ENCODE measurements around the gene APOL2.
A peak's percentile ranks its signal among the peaks of the same experiment; 100 is the strongest.
"Not testable (repeated sequence)": the region's sequence is repeated elsewhere in the genome, so short reads cannot be mapped to it uniquely, and the experiment has no call there.

APOL2 gene

GRCh38 chr22:36253523-36254490 is 14.5 kb upstream of the APOL2 start:
- peak overlapping the region; percentile 29 for H3K4me3 ChIP-seq (ENCODE audit: control insufficient read depth, low read depth, low read length)
- TF ChIP-seq CTCF (conservative IDR thresholded peaks at IDR 0.05; ENCODE audit: control insufficient read depth, insufficient read depth, low read depth, low read length), result no peak
- DNase-seq (ENCODE audit: low read depth), result peak; percentile 62

GRCh38 chr22:36252754-36253522 is 13.6 kb upstream of the APOL2 start, which contains the start of gene APOL1:
Gene APOL1, plus strand, starts transcription at chr22:36253133. Its CDS starts 1,823 bp downstream, at chr22:36254956.
- no peak for TF ChIP-seq CTCF (conservative IDR thresholded peaks at IDR 0.05; ENCODE audit: control insufficient read depth, insufficient read depth, low read depth, low read length)
- DNase-seq (ENCODE audit: low read depth), result peak; percentile 59

GRCh38 chr22:36251979-36252608 is 12.8 kb upstream of the APOL2 start:
- not testable (repeated sequence) for DNase-seq (ENCODE audit: low read depth); H3K4me3 ChIP-seq (ENCODE audit: control insufficient read depth, low read depth, low read length)

More at GRCh38 chr22:36252754-36253522, 13.6 kb upstream of the APOL2 start, which contains the start of gene APOL1:
- H3K4me3 ChIP-seq (ENCODE audit: control insufficient read depth, low read depth, low read length), result peak within 1 kb of the TSS; percentile 29

GRCh38 chr22:36250292-36250960 is 11.1 kb upstream of the APOL2 start:
- not testable (repeated sequence) for H3K4me3 ChIP-seq (ENCODE audit: control insufficient read depth, low read depth, low read length); DNase-seq (ENCODE audit: low read depth)

- no peak for TF ChIP-seq CTCF (conservative IDR thresholded peaks at IDR 0.05; ENCODE audit: control insufficient read depth, insufficient read depth, low read depth, low read length)
- no peak for DNase-seq (ENCODE audit: low read depth)
Observed at GRCh38 chr22:36249160-36249559, 9.8 kb upstream of the APOL2 start.

DNA sequence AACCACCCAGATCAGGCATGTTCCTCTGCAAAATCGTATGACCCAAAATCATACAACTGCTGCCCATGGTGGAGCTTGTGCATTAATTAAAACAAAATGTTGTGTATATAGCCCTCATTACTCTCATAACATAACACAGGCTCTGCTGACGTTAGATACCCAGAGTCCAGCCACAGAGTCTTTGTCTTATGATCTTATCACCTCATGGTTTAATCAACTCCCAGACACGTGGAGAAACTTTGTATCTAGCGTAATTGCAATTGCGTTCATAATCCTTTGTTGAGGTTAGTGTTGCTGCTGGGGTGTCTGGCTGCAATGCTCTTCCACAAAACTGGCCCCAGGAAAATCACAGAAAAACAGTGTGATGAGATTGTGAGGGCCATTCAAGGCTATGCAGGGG is 8.6 kb upstream of the APOL2 start:
- no peak for DNase-seq (ENCODE audit: low read depth)
- no peak overlapping the region for H3K4me3 ChIP-seq (ENCODE audit: control insufficient read depth, low read depth, low read length)
- no peak for TF ChIP-seq CTCF (conservative IDR thresholded peaks at IDR 0.05; ENCODE audit: control insufficient read depth, insufficient read depth, low read depth, low read length)

More at GRCh38 chr22:36249160-36249559, 9.8 kb upstream of the APOL2 start:
- H3K4me3 ChIP-seq (ENCODE audit: control insufficient read depth, low read depth, low read length), result no peak overlapping the region

- TF ChIP-seq CTCF (conservative IDR thresholded peaks at IDR 0.05; ENCODE audit: control insufficient read depth, insufficient read depth, low read depth, low read length), result no peak
- H3K4me3 ChIP-seq (ENCODE audit: control insufficient read depth, low read depth, low read length), result no peak overlapping the region
- no peak for DNase-seq (ENCODE audit: low read depth)
Observed at GRCh38 chr22:36246718-36247117, 7.4 kb upstream of the APOL2 start.

Data from fibroblast of mammary gland (primary cell).